HL-60 (cell line): ENCODE measurements around the gene PC.

Experiments
- POLR2AphosphoS5 ChIP-seq: IDR thresholded peaks from 2 replicates; pipeline ENCODE4 v1.6.1; 2012; ENCODE audit warnings: low read depth
- REST ChIP-seq: IDR thresholded peaks from 2 replicates; pipeline ENCODE4 v1.6.1; 2012; ENCODE audit warnings: low read depth; ENCODE audit not compliant: insufficient replicate concordance
- TF ChIP-seq, protein P1 (sequence below): IDR thresholded peaks from one replicate; pipeline ENCODE4 v1.5.1; 2011; ENCODE audit warnings: low read length, control low read depth, inconsistent platforms; ENCODE audit not compliant: insufficient read depth

- TF ChIP-seq, protein P1, sequence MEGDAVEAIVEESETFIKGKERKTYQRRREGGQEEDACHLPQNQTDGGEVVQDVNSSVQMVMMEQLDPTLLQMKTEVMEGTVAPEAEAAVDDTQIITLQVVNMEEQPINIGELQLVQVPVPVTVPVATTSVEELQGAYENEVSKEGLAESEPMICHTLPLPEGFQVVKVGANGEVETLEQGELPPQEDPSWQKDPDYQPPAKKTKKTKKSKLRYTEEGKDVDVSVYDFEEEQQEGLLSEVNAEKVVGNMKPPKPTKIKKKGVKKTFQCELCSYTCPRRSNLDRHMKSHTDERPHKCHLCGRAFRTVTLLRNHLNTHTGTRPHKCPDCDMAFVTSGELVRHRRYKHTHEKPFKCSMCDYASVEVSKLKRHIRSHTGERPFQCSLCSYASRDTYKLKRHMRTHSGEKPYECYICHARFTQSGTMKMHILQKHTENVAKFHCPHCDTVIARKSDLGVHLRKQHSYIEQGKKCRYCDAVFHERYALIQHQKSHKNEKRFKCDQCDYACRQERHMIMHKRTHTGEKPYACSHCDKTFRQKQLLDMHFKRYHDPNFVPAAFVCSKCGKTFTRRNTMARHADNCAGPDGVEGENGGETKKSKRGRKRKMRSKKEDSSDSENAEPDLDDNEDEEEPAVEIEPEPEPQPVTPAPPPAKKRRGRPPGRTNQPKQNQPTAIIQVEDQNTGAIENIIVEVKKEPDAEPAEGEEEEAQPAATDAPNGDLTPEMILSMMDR, result no peak
- no peak for TF ChIP-seq POLR2AphosphoS5
- no peak for TF ChIP-seq REST
Measured at GRCh38 chr11:66854231-66854661, 103.9 kb downstream of the PC start.
